ENCODE results near the gene PRKCB. TPM values are rescaled to one million over a fixed set of nuclear protein-coding genes. Genes with fewer than 3 reads are reported as not detected.

The PRKCB gene
- total RNA-seq, 1 experiment from 2014 or later = not detected

- Histone ChIP-seq H3K4me2 (ENCODE audit: low read length) (no peak overlapping the region), H3K4me3 (ENCODE audit: low read length) (no peak overlapping the region), H3F3A (ENCODE audit: low read length, unreplicated experiment) (no peaks in the 10 kb centered on the region), H3K9me2 (replicated peaks; ENCODE audit: low read length) (no peaks in the 10 kb centered on the region), H3K4me1 (ENCODE audit: insufficient read depth, low read length) (no peaks in the 10 kb centered on the region), H4K20me1 (ENCODE audit: low read length) (no peaks in the 10 kb centered on the region), H3K9me3 (ENCODE audit: low read length) (no peaks in the 10 kb centered on the region), H2AFZ (ENCODE audit: low read length) (no peak overlapping the region), H3K79me2 (ENCODE audit: low read length) (no peaks in the 10 kb centered on the region), H3K9ac (ENCODE audit: low read length) (no peak overlapping the region), H3K27ac (ENCODE audit: low read length) (no peak overlapping the region), H3K27me3 (ENCODE audit: low read length) (0 out of 2 replicates have a peak, but pooled peaks cover 13% of the 10 kb centered on the region), H3K36me3 (ENCODE audit: low read depth, low read length) (no peaks in the 10 kb centered on the region)
- POLR2A ChIA-PET (ENCODE audit: unreplicated experiment) = no interaction called here
- CTCF ChIA-PET = no interaction called here
- intact Hi-C loops (cut with micrococcal nuclease) = no loop called here
- no TSS peak for BruUV-seq (replicated peaks)
- ATAC-seq = no peak
- TF ChIP-seq EZH2 (IDR thresholded peaks at IDR 0.05; ENCODE audit: low read length, unreplicated experiment) (no peak), CTCF (conservative IDR thresholded peaks at IDR 0.05; ENCODE audit: low read depth, low read length) (no peak), EZH2phosphoT487 (IDR thresholded peaks at IDR 0.05; ENCODE audit: borderline replicate concordance, low read length) (no peak)
- DNase-seq = no peak
Measured at GRCh38 chr16:24164416-24164815, 328.6 kb downstream of the PRKCB start.

- no TSS peak for BruUV-seq (replicated peaks)
- CTCF ChIA-PET = no interaction called here
- DNase-seq (no peak), ATAC-seq (no peak)
- POLR2A ChIA-PET (ENCODE audit: unreplicated experiment) = no interaction called here
- Histone ChIP-seq H3K4me2 (ENCODE audit: low read length) (no peak overlapping the region), H3K9ac (ENCODE audit: low read length) (no peak overlapping the region), H3K9me3 (ENCODE audit: low read length) (no peaks in the 10 kb centered on the region), H3K4me3 (ENCODE audit: low read length) (no peak overlapping the region), H2AFZ (ENCODE audit: low read length) (no peak overlapping the region), H3K9me2 (replicated peaks; ENCODE audit: low read length) (no peaks in the 10 kb centered on the region), H3K4me1 (ENCODE audit: insufficient read depth, low read length) (no peaks in the 10 kb centered on the region), H3K79me2 (ENCODE audit: low read length) (no peaks in the 10 kb centered on the region), H3F3A (ENCODE audit: low read length, unreplicated experiment) (no peaks in the 10 kb centered on the region), H4K20me1 (ENCODE audit: low read length) (no peaks in the 10 kb centered on the region), H3K27ac (ENCODE audit: low read length) (no peak overlapping the region), H3K36me3 (ENCODE audit: low read depth, low read length) (no peaks in the 10 kb centered on the region), H3K27me3 (ENCODE audit: low read length) (0 out of 2 replicates have a peak, but pooled peaks cover 13% of the 10 kb centered on the region)
- no peak for TF ChIP-seq EZH2phosphoT487 (IDR thresholded peaks at IDR 0.05; ENCODE audit: borderline replicate concordance, low read length)
- no peak for TF ChIP-seq EZH2 (IDR thresholded peaks at IDR 0.05; ENCODE audit: low read length, unreplicated experiment)
- TF ChIP-seq CTCF (conservative IDR thresholded peaks at IDR 0.05; ENCODE audit: low read depth, low read length) = no peak
- intact Hi-C loops (cut with micrococcal nuclease) = no loop called here
Measured at GRCh38 chr16:24165273-24165672, 329.5 kb downstream of the PRKCB start.

GRCh38 chr16:24166661-24167528, 331.1 kb downstream of the PRKCB start:
- intact Hi-C loops (cut with micrococcal nuclease) = no loop called here
- no peak overlapping the region for H2AFZ ChIP-seq (ENCODE audit: low read length)
- no peaks in the 10 kb centered on the region for H3K9me3 ChIP-seq (ENCODE audit: low read length)
- no peaks in the 10 kb centered on the region for H3K79me2 ChIP-seq (ENCODE audit: low read length)
- no peaks in the 10 kb centered on the region for H4K20me1 ChIP-seq (ENCODE audit: low read length)
- no peaks in the 10 kb centered on the region for H3K9me2 ChIP-seq (replicated peaks; ENCODE audit: low read length)
- no peaks in the 10 kb centered on the region for H3K4me1 ChIP-seq (ENCODE audit: insufficient read depth, low read length)
- TF ChIP-seq EZH2 (IDR thresholded peaks at IDR 0.05; ENCODE audit: low read length, unreplicated experiment) (no peak), EZH2phosphoT487 (IDR thresholded peaks at IDR 0.05; ENCODE audit: borderline replicate concordance, low read length) (no peak), CTCF (conservative IDR thresholded peaks at IDR 0.05; ENCODE audit: low read depth, low read length) (no peak)
- CTCF ChIA-PET = no interaction called here
- 0 out of 2 replicates have a peak, but pooled peaks cover 10% of the 10 kb centered on the region for H3K27me3 ChIP-seq (ENCODE audit: low read length)
- no peak for DNase-seq
- H3K27ac ChIP-seq (ENCODE audit: low read length) = no peak overlapping the region
- no peaks in the 10 kb centered on the region for H3K36me3 ChIP-seq (ENCODE audit: low read depth, low read length)
- BruUV-seq (replicated peaks) = no TSS peak
- POLR2A ChIA-PET (ENCODE audit: unreplicated experiment) = no interaction called here
- H3K9ac ChIP-seq (ENCODE audit: low read length) = no peak overlapping the region
- H3K4me2 ChIP-seq (ENCODE audit: low read length) = no peak overlapping the region
- no peak overlapping the region for H3K4me3 ChIP-seq (ENCODE audit: low read length)
- H3F3A ChIP-seq (ENCODE audit: low read length, unreplicated experiment) = no peaks in the 10 kb centered on the region
- no peak for ATAC-seq

All from PC-3 (cell line).